ENCODE results near the gene ASPM.

The ASPM gene

DNA sequence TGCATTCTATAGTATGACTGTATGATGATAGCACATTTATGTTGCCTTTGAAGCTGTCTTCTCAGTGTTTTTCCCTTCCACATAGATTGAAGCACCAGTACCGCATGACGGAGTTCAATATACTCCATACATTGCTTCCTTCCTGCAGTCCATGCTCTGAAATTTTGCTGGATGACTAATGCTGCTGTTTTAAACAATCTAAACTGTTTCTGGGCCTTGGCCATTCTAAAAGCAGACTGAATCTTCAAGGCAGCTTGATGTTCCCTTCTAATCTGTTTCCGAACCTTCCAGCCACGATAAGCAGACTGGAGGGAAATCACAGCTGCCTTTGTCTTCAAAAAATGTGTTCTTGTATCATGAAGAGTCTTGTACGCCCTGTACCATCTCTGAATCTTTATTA is 43.2 kb downstream of the ASPM start:
- Histone ChIP-seq H3K4me1 (ENCODE audit: control insufficient read depth, insufficient read depth, low read length) (no peaks in the 10 kb centered on the region), H3K36me3 (ENCODE audit: control insufficient read depth in 2 of 2, insufficient read depth in 1 of 2, low read length in 2 of 2) (peaks cover 22 to 38% of the 10 kb centered on the region in 2 experiments), H3K27ac (ENCODE audit: extremely low read depth, low read depth, low read length) (no peak overlapping the region), H3K9me3 (ENCODE audit: control insufficient read depth, insufficient read depth, low read depth, low read length) (no peaks in the 10 kb centered on the region; the same call in 1 of the 2 replicates), H3K4me3 (ENCODE audit: low read depth, low read length) (no peak overlapping the region)
- POLR2A ChIA-PET: no interaction called here
- TF ChIP-seq ZBTB21 (tag by site-specific recombination; IDR thresholded peaks at IDR 0.05): no peak
- TF ChIP-seq, protein P1, sequence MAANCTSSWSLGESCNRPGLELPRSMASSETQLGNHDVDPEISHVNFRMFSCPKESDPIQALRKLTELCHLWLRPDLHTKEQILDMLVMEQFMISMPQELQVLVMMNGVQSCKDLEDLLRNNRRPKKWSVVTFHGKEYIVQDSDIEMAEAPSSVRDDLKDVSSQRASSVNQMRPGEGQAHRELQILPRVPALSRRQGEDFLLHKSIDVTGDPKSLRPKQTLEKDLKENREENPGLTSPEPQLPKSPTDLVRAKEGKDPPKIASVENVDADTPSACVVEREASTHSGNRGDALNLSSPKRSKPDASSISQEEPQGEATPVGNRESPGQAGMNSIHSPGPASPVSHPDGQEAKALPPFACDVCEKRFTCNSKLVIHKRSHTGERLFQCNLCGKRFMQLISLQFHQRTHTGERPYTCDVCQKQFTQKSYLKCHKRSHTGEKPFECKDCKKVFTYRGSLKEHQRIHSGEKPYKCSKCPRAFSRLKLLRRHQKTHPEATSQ (tag by site-specific recombination; IDR thresholded peaks at IDR 0.05): no peak
- CTCF ChIA-PET: interaction anchor here (1.2 kb wide), 1 partner anchor 9 kb away, joined by 3 read pairs; no protein-coding TSS in a partner anchor

DNA sequence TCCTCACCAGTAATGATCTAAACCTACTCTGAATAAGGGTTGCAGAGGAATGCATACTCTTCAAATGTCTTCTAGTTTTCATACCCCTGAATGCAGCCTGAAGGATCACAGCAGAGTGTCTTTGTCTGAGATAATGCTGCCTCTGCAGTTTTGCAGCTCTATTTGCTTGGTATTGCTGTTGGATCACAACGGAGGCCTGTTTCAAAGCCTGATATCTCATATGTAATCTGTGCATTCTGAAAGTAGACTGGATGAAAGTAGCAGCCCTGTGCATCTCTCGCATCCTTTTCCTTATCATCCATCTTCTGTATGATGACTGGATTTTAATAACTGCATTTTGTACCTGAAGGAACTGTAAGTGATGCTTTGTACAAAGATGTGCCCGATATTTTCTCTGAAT is 44.5 kb downstream of the ASPM start:
- Histone ChIP-seq H3K36me3 (ENCODE audit: control insufficient read depth in 2 of 2, insufficient read depth in 1 of 2, low read length in 2 of 2) (peaks cover 12 to 32% of the 10 kb centered on the region in 2 experiments; a peak in 2 of 3 replicates), H3K27ac (ENCODE audit: extremely low read depth, low read depth, low read length) (no peak overlapping the region), H3K9me3 (ENCODE audit: control insufficient read depth, insufficient read depth, low read depth, low read length) (no peaks in the 10 kb centered on the region; the same call in 1 of the 2 replicates), H3K4me1 (ENCODE audit: control insufficient read depth, insufficient read depth, low read length) (no peaks in the 10 kb centered on the region), H3K4me3 (ENCODE audit: low read depth, low read length) (no peak overlapping the region)
- TF ChIP-seq ZNF658 (tag by site-specific recombination; IDR thresholded peaks at IDR 0.05): no peak
- TF ChIP-seq ZNF211 (tag by site-specific recombination; IDR thresholded peaks at IDR 0.05; ENCODE audit: low read depth): no peak
- TF ChIP-seq, protein P2, sequence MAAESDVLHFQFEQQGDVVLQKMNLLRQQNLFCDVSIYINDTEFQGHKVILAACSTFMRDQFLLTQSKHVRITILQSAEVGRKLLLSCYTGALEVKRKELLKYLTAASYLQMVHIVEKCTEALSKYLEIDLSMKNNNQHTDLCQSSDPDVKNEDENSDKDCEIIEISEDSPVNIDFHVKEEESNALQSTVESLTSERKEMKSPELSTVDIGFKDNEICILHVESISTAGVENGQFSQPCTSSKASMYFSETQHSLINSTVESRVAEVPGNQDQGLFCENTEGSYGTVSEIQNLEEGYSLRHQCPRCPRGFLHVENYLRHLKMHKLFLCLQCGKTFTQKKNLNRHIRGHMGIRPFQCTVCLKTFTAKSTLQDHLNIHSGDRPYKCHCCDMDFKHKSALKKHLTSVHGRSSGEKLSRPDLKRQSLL (tag by site-specific recombination; IDR thresholded peaks at IDR 0.05): no peak
- no peak for TF ChIP-seq ZNF404 (tag by site-specific recombination; IDR thresholded peaks at IDR 0.05)
- TF ChIP-seq, protein P3, sequence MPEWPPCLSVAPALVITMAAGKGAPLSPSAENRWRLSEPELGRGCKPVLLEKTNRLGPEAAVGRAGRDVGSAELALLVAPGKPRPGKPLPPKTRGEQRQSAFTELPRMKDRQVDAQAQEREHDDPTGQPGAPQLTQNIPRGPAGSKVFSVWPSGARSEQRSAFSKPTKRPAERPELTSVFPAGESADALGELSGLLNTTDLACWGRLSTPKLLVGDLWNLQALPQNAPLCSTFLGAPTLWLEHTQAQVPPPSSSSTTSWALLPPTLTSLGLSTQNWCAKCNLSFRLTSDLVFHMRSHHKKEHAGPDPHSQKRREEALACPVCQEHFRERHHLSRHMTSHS (tag by site-specific recombination; IDR thresholded peaks at IDR 0.05): no peak
- TF ChIP-seq ZNF266 (tag by site-specific recombination; IDR thresholded peaks at IDR 0.05; ENCODE audit: low read depth): no peak
- ChIA-PET CTCF (interaction anchor here (0.7 kb wide), 1 partner anchor 30 kb away, joined by 4 read pairs; no protein-coding TSS in a partner anchor), POLR2A (no interaction called here)

DNA sequence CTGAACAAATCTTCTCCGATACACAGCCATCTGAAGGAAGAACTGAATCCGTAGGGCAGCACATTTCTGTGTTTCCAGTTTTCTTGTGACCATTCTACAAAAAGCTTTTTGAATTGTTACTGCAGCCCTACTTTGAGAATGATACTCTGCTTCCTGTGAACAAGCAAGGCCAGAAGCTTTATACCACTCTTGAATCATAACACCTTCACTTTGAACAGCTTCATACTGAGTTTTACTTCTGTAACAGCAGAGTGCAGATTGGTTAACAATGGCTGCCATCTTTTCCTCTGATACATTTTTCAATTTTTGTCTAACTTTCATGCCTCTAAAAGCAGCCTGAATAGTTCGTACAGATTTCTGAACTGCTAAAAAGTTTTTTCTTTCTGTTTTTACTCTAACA is 45.8 kb downstream of the ASPM start:
- Histone ChIP-seq H3K4me3 (ENCODE audit: low read depth, low read length) (no peak overlapping the region), H3K4me1 (ENCODE audit: control insufficient read depth, insufficient read depth, low read length) (no peaks in the 10 kb centered on the region), H3K36me3 (ENCODE audit: control insufficient read depth in 2 of 2, insufficient read depth in 1 of 2, low read length in 2 of 2) (peaks cover 9 to 29% of the 10 kb centered on the region in 2 experiments; a peak in 2 of 3 replicates), H3K9me3 (ENCODE audit: control insufficient read depth, insufficient read depth, low read depth, low read length) (no peaks in the 10 kb centered on the region; the same call in 1 of the 2 replicates), H3K27ac (ENCODE audit: extremely low read depth, low read depth, low read length) (no peak overlapping the region)
- ChIA-PET CTCF (interaction anchor here (0.7 kb wide), 1 partner anchor 470 kb away, joined by 3 read pairs; no protein-coding TSS in a partner anchor), POLR2A (no interaction called here)
- TF ChIP-seq, protein P3 (tag by site-specific recombination; IDR thresholded peaks at IDR 0.05): no peak
- TF ChIP-seq ZNF302 (tag by site-specific recombination; IDR thresholded peaks at IDR 0.05; ENCODE audit: low read depth): no peak
- TF ChIP-seq ZBTB8A (tag by site-specific recombination; IDR thresholded peaks at IDR 0.05): no peak
- TF ChIP-seq ZNF214 (tag by site-specific recombination; IDR thresholded peaks at IDR 0.05; ENCODE audit: borderline replicate concordance): no peak
- TF ChIP-seq ZNF112 (tag by site-specific recombination; IDR thresholded peaks at IDR 0.05): no peak
- TF ChIP-seq ZBTB17 (tag by site-specific recombination; IDR thresholded peaks at IDR 0.05): no peak
- TF ChIP-seq ZNF175 (tag by site-specific recombination; IDR thresholded peaks at IDR 0.05): no peak
- TF ChIP-seq SCRT2 (tag by site-specific recombination; IDR thresholded peaks at IDR 0.05): no peak
- TF ChIP-seq, protein P4, sequence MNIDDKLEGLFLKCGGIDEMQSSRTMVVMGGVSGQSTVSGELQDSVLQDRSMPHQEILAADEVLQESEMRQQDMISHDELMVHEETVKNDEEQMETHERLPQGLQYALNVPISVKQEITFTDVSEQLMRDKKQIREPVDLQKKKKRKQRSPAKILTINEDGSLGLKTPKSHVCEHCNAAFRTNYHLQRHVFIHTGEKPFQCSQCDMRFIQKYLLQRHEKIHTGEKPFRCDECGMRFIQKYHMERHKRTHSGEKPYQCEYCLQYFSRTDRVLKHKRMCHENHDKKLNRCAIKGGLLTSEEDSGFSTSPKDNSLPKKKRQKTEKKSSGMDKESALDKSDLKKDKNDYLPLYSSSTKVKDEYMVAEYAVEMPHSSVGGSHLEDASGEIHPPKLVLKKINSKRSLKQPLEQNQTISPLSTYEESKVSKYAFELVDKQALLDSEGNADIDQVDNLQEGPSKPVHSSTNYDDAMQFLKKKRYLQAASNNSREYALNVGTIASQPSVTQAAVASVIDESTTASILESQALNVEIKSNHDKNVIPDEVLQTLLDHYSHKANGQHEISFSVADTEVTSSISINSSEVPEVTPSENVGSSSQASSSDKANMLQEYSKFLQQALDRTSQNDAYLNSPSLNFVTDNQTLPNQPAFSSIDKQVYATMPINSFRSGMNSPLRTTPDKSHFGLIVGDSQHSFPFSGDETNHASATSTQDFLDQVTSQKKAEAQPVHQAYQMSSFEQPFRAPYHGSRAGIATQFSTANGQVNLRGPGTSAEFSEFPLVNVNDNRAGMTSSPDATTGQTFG (tag by site-specific recombination; IDR thresholded peaks at IDR 0.05; ENCODE audit: borderline replicate concordance): no peak
- TF ChIP-seq, protein P5, sequence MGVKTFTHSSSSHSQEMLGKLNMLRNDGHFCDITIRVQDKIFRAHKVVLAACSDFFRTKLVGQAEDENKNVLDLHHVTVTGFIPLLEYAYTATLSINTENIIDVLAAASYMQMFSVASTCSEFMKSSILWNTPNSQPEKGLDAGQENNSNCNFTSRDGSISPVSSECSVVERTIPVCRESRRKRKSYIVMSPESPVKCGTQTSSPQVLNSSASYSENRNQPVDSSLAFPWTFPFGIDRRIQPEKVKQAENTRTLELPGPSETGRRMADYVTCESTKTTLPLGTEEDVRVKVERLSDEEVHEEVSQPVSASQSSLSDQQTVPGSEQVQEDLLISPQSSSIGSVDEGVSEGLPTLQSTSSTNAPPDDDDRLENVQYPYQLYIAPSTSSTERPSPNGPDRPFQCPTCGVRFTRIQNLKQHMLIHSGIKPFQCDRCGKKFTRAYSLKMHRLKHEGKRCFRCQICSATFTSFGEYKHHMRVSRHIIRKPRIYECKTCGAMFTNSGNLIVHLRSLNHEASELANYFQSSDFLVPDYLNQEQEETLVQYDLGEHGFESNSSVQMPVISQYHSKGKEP (tag by site-specific recombination; IDR thresholded peaks at IDR 0.05): no peak
- no peak for TF ChIP-seq KLF10 (tag by site-specific recombination; IDR thresholded peaks at IDR 0.05)

All from HEK293 (cell line).